Ishikawa (cell line): Measurements from ENCODE around the gene NR6A1.

Source experiments
- CEBPB ChIP-seq: IDR thresholded peaks from 2 replicates; pipeline ENCODE4 v1.6.1; 2012
- EGR1 ChIP-seq: IDR thresholded peaks from 2 replicates; pipeline ENCODE4 v1.6.1; 2012
- MAX ChIP-seq: IDR thresholded peaks from 2 replicates; pipeline ENCODE4 v1.6.1; 2012
- REST ChIP-seq: IDR thresholded peaks from 2 replicates; pipeline ENCODE4 v1.6.1; 2012; ENCODE audit warnings: low read depth, mild to moderate bottlenecking
- ZBTB7A ChIP-seq: IDR thresholded peaks from 2 replicates; pipeline ENCODE4 v1.6.1; 2012; ENCODE audit warnings: low read depth

- no peak for TF ChIP-seq EGR1
- TF ChIP-seq MAX: no peak
- TF ChIP-seq CEBPB: no peak
- TF ChIP-seq ZBTB7A: no peak
- no peak for TF ChIP-seq REST
Observed at GRCh38 chr9:124469011-124469832, 301.9 kb downstream of the NR6A1 start.
